GM18499 (cell line): ENCODE data around the gene SBK2.

ENCODE experiments used
- ATAC-seq: cut with Tn5 transposase; IDR thresholded peaks from one replicate; pipeline ENCODE4 v1.9.1; 2021; ENCODE audit warnings: moderate number of reproducible peaks; ENCODE audit not compliant: insufficient read depth, unreplicated experiment

The SBK2 gene

GRCh38 chr19:55554741-55555152, 17.8 kb upstream of the SBK2 start:
- no peak for ATAC-seq

GRCh38 chr19:55554302-55554701, 17.4 kb upstream of the SBK2 start:
- no peak for ATAC-seq

DNA sequence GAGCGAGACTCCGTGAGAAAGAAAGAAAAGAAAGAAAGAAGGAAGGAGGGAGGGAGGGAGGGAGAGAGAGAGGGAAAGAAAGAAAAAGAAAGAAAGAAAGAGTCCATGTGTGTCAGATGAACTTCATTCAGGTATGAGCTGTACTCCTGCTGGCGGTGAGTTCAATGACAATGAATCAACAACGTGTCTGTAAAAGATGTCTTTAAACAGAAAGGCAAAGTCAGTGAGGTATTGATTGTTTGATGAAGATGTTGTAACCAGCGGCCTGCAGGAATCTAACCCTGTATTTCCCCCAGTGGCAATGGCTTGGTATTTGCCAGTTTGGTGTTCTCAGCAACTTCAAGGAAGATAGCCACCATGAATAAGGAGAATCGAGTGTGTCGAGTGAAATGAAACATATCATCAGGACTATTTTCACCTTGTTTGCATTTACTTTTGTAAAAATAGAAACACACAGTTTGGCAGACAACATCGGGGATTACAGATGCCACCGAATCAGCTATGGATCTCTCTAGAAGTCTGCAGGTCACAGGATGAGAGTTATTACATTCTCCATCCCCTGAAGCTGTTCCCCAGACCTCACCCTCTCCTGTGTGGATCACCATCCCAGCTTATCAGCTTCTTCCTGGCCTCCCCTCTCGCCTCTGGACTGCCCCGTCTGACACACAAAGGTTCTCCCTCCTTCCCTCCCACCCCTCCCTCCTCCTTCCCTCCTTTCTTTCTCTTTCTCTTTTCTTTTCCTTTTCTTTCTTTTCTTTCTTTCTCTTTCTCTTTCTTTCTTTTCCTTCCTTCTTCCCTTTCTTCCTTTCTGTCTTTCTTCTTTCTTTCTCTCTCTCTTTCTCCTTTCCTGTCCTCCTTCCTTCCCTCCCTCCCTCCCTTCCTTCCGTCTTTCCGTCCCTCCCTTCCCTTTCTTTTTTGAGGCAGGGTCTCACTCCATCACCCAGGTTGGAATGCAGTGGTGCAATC, 16.6 kb upstream of the SBK2 start:
- no peak for ATAC-seq

- ATAC-seq: no peak
Measured at GRCh38 chr19:55552620-55553019, 15.7 kb upstream of the SBK2 start.

GRCh38 chr19:55552206-55552605, 15.3 kb upstream of the SBK2 start:
- ATAC-seq: no peak

DNA sequence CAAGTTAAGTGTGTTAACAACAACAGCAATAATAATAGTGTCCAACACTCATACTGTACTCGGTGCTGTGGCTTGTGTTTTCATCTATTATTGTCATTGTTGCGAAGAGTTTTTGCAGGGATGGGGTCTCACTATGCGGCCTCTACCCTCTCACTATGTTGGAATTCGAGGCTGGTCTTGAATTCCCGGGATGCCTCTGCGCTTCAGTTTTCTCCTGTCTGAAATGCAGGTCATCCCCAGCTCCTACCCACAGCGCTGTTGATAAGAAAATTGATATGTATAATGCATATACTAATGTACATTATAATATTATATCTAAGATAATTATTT, 13.4 kb upstream of the SBK2 start:
- no peak for ATAC-seq

DNA sequence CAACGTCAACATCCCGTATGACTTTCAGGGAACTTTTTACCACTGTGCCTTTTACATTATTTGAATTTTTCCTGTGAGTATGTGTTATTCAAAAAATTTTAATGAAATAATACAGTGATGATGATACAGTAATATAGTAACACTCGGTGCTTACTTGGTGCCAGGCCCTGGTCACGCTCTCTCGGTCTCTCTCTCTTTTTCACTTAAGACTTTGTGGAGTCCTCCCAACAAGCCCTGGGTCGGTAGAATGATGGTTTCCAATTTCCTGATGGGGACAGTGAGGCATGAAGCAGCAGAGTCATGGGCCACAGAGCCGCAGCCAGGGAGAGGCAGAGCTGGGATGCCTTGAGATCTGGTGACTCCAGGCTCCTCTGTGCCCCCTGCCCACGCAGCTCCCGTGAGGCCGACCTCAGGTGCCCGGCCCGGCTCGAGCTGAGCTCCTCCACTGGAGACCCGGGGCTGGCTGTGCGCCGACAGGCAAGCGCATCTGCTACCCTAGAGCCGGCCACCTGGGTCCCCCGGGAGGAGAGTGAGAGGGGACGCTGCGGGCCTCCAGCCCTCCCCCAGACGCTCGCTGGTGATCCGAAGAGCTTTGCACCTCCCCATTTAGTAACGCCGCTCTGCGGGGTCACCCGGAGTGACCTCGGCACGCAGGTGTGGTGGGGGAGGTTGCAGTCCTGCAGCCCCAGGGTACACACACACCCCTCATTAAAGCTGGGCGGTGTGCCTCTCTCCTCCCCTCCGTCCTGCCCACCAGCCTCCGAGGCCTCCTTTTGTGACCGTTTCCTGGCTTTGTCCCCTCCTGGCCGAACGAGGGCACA, 12.8 kb upstream of the SBK2 start:
- no peak for ATAC-seq

DNA sequence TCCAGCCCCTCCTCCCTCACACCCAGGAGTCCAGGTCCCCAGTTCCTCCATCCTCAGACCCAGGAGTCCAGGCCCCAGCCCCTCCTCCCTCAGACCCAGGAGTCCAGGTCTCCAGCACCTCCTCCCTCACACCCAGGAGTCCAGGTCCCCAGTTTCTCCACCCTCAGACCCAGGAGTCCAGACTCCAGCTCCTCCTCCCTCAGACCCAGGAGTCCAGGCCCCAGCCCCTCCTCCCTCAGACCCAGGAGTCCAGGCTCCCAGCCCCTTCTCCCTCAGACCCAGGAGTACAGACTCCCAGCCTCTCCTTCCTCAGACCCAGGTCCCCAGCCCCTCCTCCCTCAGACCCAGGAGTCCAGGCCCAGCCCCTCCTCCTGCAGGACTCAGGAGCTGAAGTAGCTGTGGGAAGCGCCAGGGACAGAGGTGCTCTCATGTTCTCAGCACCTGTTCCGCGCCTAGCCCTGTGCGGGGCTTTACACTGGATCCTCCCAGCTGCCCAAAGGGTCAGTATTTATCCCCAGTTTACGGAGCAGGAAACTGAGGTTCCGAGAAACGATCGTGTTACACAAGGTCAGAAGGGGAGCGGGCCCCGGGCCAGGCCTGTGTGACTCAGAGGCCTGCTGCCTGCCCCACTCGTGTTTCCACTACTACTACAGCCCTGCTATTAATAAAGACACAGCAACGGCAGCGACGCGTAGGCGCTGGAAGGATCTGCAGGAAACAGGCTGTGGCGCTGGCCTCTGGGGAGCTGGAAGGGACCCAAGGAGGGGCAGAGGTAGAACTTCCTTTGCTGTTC, 10.1 kb upstream of the SBK2 start:
- no peak for ATAC-seq

- no peak for ATAC-seq
Measured at GRCh38 chr19:55546011-55546410, 9.1 kb upstream of the SBK2 start.

DNA sequence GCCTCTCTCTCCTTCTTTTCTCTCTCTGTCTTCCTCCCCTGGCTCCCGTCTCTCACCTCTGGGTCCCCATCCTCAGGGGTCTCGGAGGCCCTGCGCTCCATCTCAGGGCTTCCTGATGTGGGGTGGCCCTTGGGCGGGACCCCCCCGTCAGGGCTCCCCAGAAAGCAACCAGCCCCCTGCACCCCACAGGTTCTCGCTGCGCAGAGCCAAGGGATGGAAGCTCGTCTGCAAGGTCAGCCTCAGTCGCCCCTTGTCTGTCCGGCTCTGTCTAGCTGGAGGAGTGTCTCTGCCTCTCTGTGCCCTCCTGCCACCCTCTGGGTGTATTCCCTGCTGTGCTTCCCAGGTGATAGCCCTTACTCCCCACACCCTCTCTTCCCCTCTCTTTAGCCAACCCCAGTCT, 8.5 kb upstream of the SBK2 start, which contains the start of gene SBK3:
Gene SBK3 (minus strand): TSS at position 101 of the 400 bp plus-strand sequence. CDS start 0 bp downstream, at position 101.
- no peak for ATAC-seq

DNA sequence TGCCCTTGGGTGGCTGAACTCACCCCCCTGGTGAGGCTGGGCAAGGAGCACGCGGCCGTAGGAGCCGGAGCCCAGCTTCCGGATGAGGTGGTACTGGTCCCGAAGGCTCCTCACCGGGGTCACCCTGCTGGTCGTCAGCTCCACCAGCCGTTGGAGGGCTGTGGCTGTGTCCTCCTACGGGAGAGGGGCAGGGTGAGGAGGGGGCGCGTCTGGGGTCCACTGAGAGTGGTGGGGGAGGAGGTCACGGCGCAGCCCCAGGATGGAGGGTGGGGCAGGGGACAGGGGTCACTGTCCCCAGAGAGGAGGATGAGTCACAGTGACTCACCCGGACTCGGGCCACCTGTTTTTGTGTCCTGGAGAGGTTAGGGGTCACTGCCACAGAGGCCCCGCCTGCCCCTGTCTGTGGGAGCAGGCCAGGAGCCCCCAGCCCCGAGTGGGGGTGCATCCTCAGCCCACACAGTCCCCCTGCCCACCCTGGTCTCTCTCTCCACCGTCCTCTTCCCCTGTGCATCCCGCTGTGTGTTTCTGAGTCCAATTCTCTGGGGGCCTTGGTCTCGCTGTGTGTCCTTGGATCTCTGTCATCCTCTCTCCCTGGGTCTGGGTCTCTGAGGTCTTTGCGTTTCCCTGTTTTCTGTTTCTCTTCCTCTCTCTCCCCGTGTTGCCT, 8.0 kb upstream of the SBK2 start:
- ATAC-seq: no peak

GRCh38 chr19:55544014-55544413, 7.1 kb upstream of the SBK2 start:
- no peak for ATAC-seq

GRCh38 chr19:55543567-55543966, 6.6 kb upstream of the SBK2 start:
- no peak for ATAC-seq

GRCh38 chr19:55542292-55542855, 5.4 kb upstream of the SBK2 start:
- ATAC-seq: no peak

DNA sequence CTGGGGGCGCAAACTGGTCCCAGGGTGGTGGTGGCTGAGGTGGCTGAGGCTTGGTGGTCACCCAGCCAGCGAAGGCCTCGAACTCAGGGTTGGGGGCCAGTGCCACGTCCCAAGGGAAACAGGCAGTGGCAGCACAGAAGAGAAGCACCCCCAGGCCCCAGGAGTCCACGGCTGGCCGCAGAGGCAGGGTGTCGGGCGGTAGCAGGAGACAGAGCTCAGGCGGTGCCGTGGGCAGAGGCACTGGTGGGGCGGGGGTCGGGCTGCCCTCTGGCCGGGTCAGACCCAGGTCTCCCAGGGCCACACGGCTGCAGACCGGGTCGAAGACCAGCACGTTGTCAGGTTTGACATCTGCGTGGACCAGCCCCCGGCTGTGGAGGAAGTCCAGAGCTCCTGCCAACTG, 4.2 kb upstream of the SBK2 start:
- ATAC-seq: no peak

DNA sequence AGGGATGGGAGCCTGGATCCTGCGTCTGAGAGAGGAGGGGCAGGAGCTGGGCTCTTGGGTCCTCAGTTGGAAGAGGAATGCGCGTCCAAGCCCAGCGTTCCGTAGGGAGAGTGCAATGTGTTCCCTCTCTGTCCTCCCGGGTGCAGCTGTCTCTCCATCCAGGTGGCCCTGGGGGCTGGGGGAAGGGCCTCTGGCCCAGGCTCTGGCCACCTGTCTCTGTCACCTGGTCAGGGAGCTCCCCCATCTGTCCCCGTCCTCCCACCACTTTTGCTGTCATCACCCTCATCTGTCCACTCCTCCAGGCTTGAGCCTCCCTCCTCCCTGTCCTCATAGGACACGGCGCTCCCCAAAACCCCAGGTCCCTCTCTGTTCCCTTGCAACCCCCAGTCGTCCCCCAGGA, 3.7 kb upstream of the SBK2 start:
- ATAC-seq: no peak

DNA sequence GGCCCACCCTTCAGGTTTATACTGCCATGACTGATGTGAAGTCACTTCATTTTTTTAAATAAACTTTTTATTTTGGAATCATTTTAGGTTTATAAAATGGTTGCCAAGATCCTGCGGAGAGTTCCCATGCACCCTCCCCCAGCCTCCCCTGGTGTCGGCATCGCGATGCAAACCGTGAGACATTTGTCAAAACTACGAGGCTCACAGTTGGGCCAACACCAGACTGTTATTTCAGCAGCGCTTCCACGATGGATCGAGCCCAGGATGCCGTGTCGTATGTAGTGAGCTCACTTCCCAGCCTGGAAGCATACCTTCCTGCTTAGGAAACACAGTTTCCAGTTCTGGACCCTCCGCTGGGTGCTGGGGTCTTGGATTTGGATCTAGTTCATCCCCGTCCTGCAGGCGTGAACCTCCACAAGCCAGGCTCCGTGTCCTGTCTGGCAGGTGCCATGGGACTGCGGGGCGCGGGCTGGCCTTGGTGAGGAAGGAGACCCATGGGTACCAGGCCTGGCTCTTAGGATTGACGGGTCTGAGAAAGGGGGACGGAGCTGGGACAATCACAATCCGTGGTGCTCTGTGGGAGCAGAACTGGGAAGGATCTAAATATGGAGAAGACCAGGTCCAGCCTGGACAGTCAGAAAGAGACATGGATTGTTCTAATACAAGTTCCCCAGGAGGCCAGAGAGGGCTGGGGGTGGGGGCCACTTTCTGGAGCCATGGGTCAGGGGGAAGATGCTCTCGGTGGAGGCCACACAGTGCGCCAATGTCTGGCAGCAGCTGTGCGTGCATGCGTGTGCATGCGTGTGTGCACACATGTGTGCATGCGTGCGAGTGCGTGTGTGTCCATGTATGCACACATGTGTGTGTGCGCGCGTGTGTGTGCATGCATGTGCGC, 2.4 kb upstream of the SBK2 start:
- no peak for ATAC-seq

GRCh38 chr19:55538132-55538531, 1.2 kb upstream of the SBK2 start:
- no peak for ATAC-seq

GRCh38 chr19:55537741-55538111, 793 bp upstream of the SBK2 start:
- no peak for ATAC-seq
